ENCODE results near the gene HES7.
A peak's percentile ranks its signal among the peaks of the same experiment; 100 is the strongest.
"Not testable (repeated sequence)": the region's sequence is repeated elsewhere in the genome, so short reads cannot be mapped to it uniquely, and the experiment has no call there.

HES7 gene

GRCh38 chr17:8121407-8121680, 2.6 kb downstream of the HES7 start:
- no peak for DNase-seq

- peak; percentile 65 for DNase-seq
Observed at GRCh38 chr17:8120520-8121406, 3.1 kb downstream of the HES7 start.

GRCh38 chr17:8119581-8120519, 4.1 kb downstream of the HES7 start:
- DNase-seq: peak; percentile 88

- DNase-seq: peak; percentile 84
Observed at GRCh38 chr17:8118769-8119580, 4.9 kb downstream of the HES7 start.

GRCh38 chr17:8117980-8118768, 5.7 kb downstream of the HES7 start, which contains the start of gene ALOXE3:
Gene ALOXE3 (minus strand): TSS chr17:8118514. CDS start chr17:8117990, 524 bp downstream.
- DNase-seq: no peak

- no peak for DNase-seq
Observed at GRCh38 chr17:8117367-8117979, 6.4 kb downstream of the HES7 start.

GRCh38 chr17:8116776-8117175, 7.1 kb downstream of the HES7 start:
- DNase-seq: no peak

GRCh38 chr17:8110907-8111306, 13.0 kb downstream of the HES7 start:
- DNase-seq: no peak

- no peak for DNase-seq
Observed at GRCh38 chr17:8110456-8110804, 13.5 kb downstream of the HES7 start.

GRCh38 chr17:8109661-8110455, 14.0 kb downstream of the HES7 start:
- DNase-seq: peak; percentile 65

- no peak for DNase-seq
Observed at GRCh38 chr17:8108972-8109660, 14.8 kb downstream of the HES7 start.

GRCh38 chr17:8106980-8107379, 16.9 kb downstream of the HES7 start:
- not testable (repeated sequence) for DNase-seq

- DNase-seq: no peak
Observed at GRCh38 chr17:8105957-8106398, 17.9 kb downstream of the HES7 start.

- no peak for DNase-seq
Observed at GRCh38 chr17:8104911-8105310, 19.0 kb downstream of the HES7 start.

- DNase-seq: no peak
Observed at GRCh38 chr17:8103549-8103948, 20.4 kb downstream of the HES7 start.

- no peak for DNase-seq
Observed at GRCh38 chr17:8101721-8102120, 22.2 kb downstream of the HES7 start.

GRCh38 chr17:8100763-8101162, 23.1 kb downstream of the HES7 start:
- no peak for DNase-seq

GRCh38 chr17:8100111-8100510, 23.8 kb downstream of the HES7 start:
- DNase-seq: no peak

GRCh38 chr17:8096541-8096940, 27.4 kb downstream of the HES7 start:
- no peak for DNase-seq

- no peak for DNase-seq
Observed at GRCh38 chr17:8095361-8095760, 28.5 kb downstream of the HES7 start.
